ENCODE data around the gene KNL1.

The KNL1 gene

DNA sequence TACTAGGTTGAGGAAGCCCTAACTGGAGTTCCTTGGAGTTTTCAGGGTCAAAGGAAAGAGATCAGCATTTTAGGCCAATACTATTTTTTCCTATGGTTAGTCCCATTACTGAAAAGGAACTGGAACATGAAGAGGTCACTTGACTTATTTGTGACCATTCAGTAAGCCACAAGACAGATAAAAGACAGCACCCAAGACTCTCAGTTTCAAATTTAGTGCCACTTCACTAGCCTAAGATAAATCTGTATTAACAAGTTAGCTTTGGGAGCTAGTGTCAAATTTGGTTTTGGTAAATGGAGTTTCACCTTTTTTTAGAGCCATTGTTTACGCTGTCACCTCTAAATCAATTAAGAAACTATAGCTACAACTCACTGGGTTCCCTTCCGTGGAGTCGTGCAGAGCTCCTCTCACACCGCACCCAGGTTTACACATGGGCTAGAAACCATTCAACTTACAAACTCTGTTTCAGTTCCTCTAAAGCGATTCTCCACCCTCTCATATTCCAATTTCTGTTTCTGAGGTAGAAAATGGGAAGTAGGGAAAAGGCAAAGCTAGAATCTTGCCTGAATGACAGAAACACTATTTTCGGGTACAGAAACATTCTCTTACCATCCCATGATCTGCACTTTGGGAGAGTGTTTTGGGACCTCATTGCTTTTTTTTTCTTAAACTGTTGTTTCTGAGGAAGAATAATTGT, 43.6 kb upstream of the KNL1 start:
- TF ChIP-seq, protein P1, sequence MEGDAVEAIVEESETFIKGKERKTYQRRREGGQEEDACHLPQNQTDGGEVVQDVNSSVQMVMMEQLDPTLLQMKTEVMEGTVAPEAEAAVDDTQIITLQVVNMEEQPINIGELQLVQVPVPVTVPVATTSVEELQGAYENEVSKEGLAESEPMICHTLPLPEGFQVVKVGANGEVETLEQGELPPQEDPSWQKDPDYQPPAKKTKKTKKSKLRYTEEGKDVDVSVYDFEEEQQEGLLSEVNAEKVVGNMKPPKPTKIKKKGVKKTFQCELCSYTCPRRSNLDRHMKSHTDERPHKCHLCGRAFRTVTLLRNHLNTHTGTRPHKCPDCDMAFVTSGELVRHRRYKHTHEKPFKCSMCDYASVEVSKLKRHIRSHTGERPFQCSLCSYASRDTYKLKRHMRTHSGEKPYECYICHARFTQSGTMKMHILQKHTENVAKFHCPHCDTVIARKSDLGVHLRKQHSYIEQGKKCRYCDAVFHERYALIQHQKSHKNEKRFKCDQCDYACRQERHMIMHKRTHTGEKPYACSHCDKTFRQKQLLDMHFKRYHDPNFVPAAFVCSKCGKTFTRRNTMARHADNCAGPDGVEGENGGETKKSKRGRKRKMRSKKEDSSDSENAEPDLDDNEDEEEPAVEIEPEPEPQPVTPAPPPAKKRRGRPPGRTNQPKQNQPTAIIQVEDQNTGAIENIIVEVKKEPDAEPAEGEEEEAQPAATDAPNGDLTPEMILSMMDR (IDR thresholded peaks at IDR 0.05), result no peak
- H3K9me3 ChIP-seq, result no peaks in the 10 kb centered on the region
- H3K27ac ChIP-seq, result no peak overlapping the region
- no peaks in the 10 kb centered on the region for H3K27me3 ChIP-seq
- no peak overlapping the region for H3K4me3 ChIP-seq (ENCODE audit: low read depth in 1 of 2, low read length in 1 of 2)
- H3K4me1 ChIP-seq (ENCODE audit: control insufficient read depth in 1 of 2, insufficient read depth in 1 of 2, low read depth in 1 of 2, low read length in 1 of 2), result no peaks in the 10 kb centered on the region
- H3K36me3 ChIP-seq, result peaks cover 27% of the 10 kb centered on the region

DNA sequence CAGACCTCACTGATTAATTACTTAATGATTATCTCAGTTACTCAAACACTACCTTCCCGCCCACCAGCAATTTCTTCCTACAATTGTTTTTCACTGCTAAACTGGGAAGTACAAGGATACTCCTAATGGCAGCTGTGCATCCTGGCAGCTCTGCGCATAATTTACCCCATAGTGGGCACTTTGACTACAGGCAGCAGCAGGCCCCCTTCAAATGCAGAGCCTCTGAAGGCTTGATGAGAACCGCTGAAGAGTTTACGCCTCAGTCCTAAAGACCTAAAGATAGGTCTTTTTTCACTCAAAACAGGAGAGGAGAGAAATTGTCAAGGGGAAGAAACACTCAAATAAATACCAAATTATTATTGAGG, 39.9 kb upstream of the KNL1 start:
- Histone ChIP-seq H3K4me3 (ENCODE audit: low read depth in 1 of 2, low read length in 1 of 2) (no peak overlapping the region), H3K9me3 (no peaks in the 10 kb centered on the region), H3K27me3 (no peaks in the 10 kb centered on the region), H3K36me3 (peaks cover 32% of the 10 kb centered on the region), H3K4me1 (ENCODE audit: control insufficient read depth in 1 of 2, insufficient read depth in 1 of 2, low read depth in 1 of 2, low read length in 1 of 2) (no peaks in the 10 kb centered on the region), H3K27ac (no peak overlapping the region)
- TF ChIP-seq, protein P1 (IDR thresholded peaks at IDR 0.05), result no peak

DNA sequence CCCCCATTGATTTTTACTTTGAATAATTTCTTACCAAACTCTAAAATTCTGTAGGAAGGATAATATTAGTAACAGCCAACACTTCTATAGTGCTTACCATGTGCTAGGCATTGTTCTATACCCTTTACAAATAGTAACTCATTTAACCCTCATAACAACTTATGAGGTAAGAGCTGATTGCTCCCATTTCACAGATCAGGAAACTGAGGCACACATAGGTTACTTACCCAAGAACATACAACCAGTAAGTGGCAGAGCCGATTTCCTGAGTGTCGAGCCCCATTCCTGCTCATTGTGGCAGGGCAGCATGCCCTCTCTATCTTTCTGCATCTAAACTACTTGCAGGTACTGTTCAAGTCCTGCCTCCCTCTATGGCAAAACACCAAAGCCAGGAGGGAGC, 38.2 kb upstream of the KNL1 start:
- H3K9me3 ChIP-seq, result no peaks in the 10 kb centered on the region
- no peaks in the 10 kb centered on the region for H3K4me1 ChIP-seq (ENCODE audit: control insufficient read depth in 1 of 2, insufficient read depth in 1 of 2, low read depth in 1 of 2, low read length in 1 of 2)
- TF ChIP-seq, protein P1 (IDR thresholded peaks at IDR 0.05), result no peak
- no peaks in the 10 kb centered on the region for H3K27me3 ChIP-seq
- H3K36me3 ChIP-seq, result peaks cover 32% of the 10 kb centered on the region
- no peak overlapping the region for H3K27ac ChIP-seq
- H3K4me3 ChIP-seq (ENCODE audit: low read depth in 1 of 2, low read length in 1 of 2), result no peak overlapping the region

DNA sequence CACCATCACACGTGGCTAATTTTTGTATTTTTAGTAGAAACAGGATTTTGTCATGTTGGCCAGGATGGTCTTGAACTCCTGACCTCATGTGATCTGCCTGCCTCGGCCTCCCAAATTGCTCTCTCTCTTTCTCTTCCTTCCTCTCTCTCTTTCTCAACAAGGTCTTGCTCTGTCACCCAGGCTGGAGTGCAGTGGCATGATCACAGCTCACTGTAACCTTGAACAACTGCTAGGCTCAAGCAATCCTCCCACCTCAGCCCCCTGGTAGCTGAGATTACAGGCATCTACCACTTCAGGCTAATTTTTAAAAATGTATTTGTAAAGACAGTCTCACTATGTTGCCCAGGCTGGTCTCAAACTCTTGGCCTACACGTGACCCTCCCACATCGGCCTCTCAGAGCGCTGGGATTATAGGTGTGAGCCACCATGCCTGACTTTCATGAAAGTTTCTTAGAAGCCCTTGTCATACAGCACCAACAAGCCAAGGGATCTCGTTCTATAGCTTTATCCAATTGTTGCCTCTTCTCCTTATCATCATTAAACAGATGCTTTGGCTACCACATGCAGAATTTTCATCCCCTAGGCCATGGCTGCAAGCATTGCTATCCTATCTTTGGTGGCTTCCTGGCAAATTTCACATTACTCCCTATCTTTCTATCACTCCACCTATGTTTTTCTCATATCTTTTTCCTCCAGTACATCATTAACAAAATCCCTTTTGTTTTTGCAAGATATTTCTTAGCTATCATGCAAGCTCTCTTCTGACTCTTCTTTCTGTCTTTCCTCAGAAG, 34.9 kb upstream of the KNL1 start:
- peaks cover 22% of the 10 kb centered on the region for H3K36me3 ChIP-seq
- no peak overlapping the region for H3K27ac ChIP-seq
- no peaks in the 10 kb centered on the region for H3K9me3 ChIP-seq
- TF ChIP-seq, protein P1 (IDR thresholded peaks at IDR 0.05), result no peak
- peaks cover 2% of the 10 kb centered on the region in 2 experiments for H3K4me1 ChIP-seq (ENCODE audit: control insufficient read depth in 1 of 2, insufficient read depth in 1 of 2, low read depth in 1 of 2, low read length in 1 of 2)
- no peak overlapping the region for H3K4me3 ChIP-seq (ENCODE audit: low read depth in 1 of 2, low read length in 1 of 2)
- H3K27me3 ChIP-seq, result no peaks in the 10 kb centered on the region

DNA sequence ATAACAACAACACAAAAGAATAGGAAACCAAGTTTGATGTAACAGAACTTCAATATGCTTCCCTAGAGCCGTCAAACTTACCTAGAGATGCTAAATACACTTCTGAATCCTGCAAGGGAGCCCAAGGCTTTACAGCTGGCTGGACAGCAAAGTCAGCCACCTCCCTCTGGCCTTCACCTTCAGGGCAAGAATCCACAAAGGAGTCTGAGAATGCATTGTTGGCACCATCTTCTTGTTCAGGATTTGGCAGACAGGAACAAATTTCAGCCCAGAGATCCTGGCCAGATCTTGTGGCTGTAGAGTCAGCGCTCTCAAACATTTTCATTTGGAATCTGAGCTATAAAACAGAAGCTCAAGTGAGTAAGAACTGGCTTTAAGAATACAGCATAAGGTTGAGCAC, 31.4 kb upstream of the KNL1 start:
- Histone ChIP-seq H3K27me3 (peaks cover 13% of the 10 kb centered on the region), H3K27ac (no peak overlapping the region), H3K36me3 (peaks cover 4% of the 10 kb centered on the region), H3K4me1 (ENCODE audit: control insufficient read depth in 1 of 2, insufficient read depth in 1 of 2, low read depth in 1 of 2, low read length in 1 of 2) (peaks cover 12 to 13% of the 10 kb centered on the region in 2 experiments), H3K9me3 (no peaks in the 10 kb centered on the region), H3K4me3 (ENCODE audit: low read depth in 1 of 2, low read length in 1 of 2) (no peak overlapping the region)
- TF ChIP-seq, protein P1 (IDR thresholded peaks at IDR 0.05), result no peak
